Loucy (cell line): ENCODE results near the gene BNC1.

ENCODE experiments used
- H2AFZ ChIP-seq: fragments of 200-600 bp; sonication (generic); 2 replicates; pipeline ENCODE4 v1.6.0; 2016; ENCODE audit warnings: antibody characterized with exemption, mild to moderate bottlenecking, low read length, moderate library complexity
- H3F3A ChIP-seq: fragments of 200-600 bp; 2 replicates; pipeline ENCODE4 v1.6.0; 2016; ENCODE audit warnings: antibody characterized with exemption, low read depth, mild to moderate bottlenecking
- H3K27me3 ChIP-seq: fragments of 200-600 bp; sonication (generic); 2 replicates; pipeline ENCODE4 v1.6.1; 2014; ENCODE audit warnings: low read length, mild to moderate bottlenecking; ENCODE audit not compliant: insufficient read depth, poor library complexity, severe bottlenecking
- H3K36me3 ChIP-seq: fragments of 200-600 bp; sonication (generic); 2 replicates; pipeline ENCODE4 v1.6.1; 2016; ENCODE audit warnings: low read length; ENCODE audit not compliant: insufficient read depth
- H3K4me1 ChIP-seq: fragments of 200-600 bp; sonication (generic); 2 replicates; pipeline ENCODE4 v1.5.1; 2014; ENCODE audit warnings: low read length, mild to moderate bottlenecking; ENCODE audit not compliant: insufficient read depth, poor library complexity, severe bottlenecking
- H3K4me2 ChIP-seq: fragments of 200-600 bp; sonication (generic); 2 replicates; pipeline ENCODE4 v1.6.0; 2014; ENCODE audit warnings: antibody characterized with exemption, low read length, low read depth, mild to moderate bottlenecking; ENCODE audit not compliant: poor library complexity, severe bottlenecking
- H3K4me3 ChIP-seq: fragments of 200-600 bp; sonication (generic); 2 replicates; pipeline ENCODE4 v1.5.1; 2014; ENCODE audit warnings: low read length, mild to moderate bottlenecking, mixed read lengths; ENCODE audit not compliant: poor library complexity, severe bottlenecking
- H3K79me2 ChIP-seq: fragments of 200-600 bp; sonication (generic); 2 replicates; pipeline ENCODE4 v1.6.1; 2014; ENCODE audit warnings: low read length; ENCODE audit not compliant: insufficient read depth
- H3K9ac ChIP-seq: fragments of 200-600 bp; sonication (generic); 2 replicates; pipeline ENCODE4 v1.6.0; 2014; ENCODE audit warnings: mild to moderate bottlenecking, low read depth, low read length, moderate library complexity; ENCODE audit not compliant: poor library complexity, severe bottlenecking
- H3K9me2 ChIP-seq: fragments of 200-600 bp; sonication (generic); replicated peaks from 2 replicates; pipeline ENCODE4 v1.6.1; 2016; ENCODE audit warnings: low read depth, low read length, mixed read lengths
- H3K9me3 ChIP-seq: fragments of 200-600 bp; sonication (generic); 2 replicates; pipeline ENCODE4 v1.6.1; 2014; ENCODE audit warnings: mild to moderate bottlenecking, antibody characterized with exemption, low read length, low read depth; ENCODE audit not compliant: insufficient read depth
- H4K20me1 ChIP-seq: fragments of 200-600 bp; sonication (generic); 2 replicates; pipeline ENCODE4 v1.6.0; 2014; ENCODE audit warnings: antibody characterized with exemption, low read length, mild to moderate bottlenecking; ENCODE audit not compliant: insufficient read depth, poor library complexity, severe bottlenecking
- CTCF ChIP-seq: fragments of 200-600 bp; sonication (generic); conservative IDR thresholded peaks from 2 replicates; pipeline ENCODE4 v1.5.1; 2014; ENCODE audit warnings: mild to moderate bottlenecking, antibody characterized with exemption, low read length
- EZH2phosphoT487 ChIP-seq: fragments of 200-600 bp; IDR thresholded peaks from 2 replicates; pipeline ENCODE4 v1.6.1; 2018; ENCODE audit warnings: antibody characterized with exemption, mild to moderate bottlenecking, moderate library complexity, borderline replicate concordance

BNC1 gene

GRCh38 chr15:83318861-83319415, 34.5 kb upstream of the BNC1 start:
- Histone ChIP-seq H3F3A (no peaks in the 10 kb centered on the region), H3K79me2 (no peaks in the 10 kb centered on the region), H3K9me2 (no peaks in the 10 kb centered on the region), H4K20me1 (no peaks in the 10 kb centered on the region), H3K9ac (no peak overlapping the region), H2AFZ (no peak overlapping the region), H3K4me2 (no peak overlapping the region), H3K4me3 (no peak overlapping the region), H3K4me1 (no peaks in the 10 kb centered on the region), H3K36me3 (no peaks in the 10 kb centered on the region), H3K27me3 (no peaks in the 10 kb centered on the region), H3K9me3 (no peaks in the 10 kb centered on the region)
- TF ChIP-seq CTCF (no peak), EZH2phosphoT487 (no peak)

- no peak overlapping the region for H3K4me3 ChIP-seq
- H2AFZ ChIP-seq = no peak overlapping the region
- no peak overlapping the region for H3K9ac ChIP-seq
- H3K79me2 ChIP-seq = no peaks in the 10 kb centered on the region
- no peaks in the 10 kb centered on the region for H3F3A ChIP-seq
- H3K9me2 ChIP-seq = no peaks in the 10 kb centered on the region
- no peaks in the 10 kb centered on the region for H3K27me3 ChIP-seq
- no peaks in the 10 kb centered on the region for H3K36me3 ChIP-seq
- no peak for TF ChIP-seq CTCF
- no peak for TF ChIP-seq EZH2phosphoT487
- H4K20me1 ChIP-seq = no peaks in the 10 kb centered on the region
- no peak overlapping the region for H3K4me2 ChIP-seq
- no peaks in the 10 kb centered on the region for H3K9me3 ChIP-seq
- H3K4me1 ChIP-seq = no peaks in the 10 kb centered on the region
Measured at GRCh38 chr15:83318036-83318435, 33.6 kb upstream of the BNC1 start.

- Histone ChIP-seq H2AFZ (no peak overlapping the region), H3K4me3 (no peak overlapping the region), H3K4me2 (no peak overlapping the region), H3F3A (no peaks in the 10 kb centered on the region), H3K27me3 (no peaks in the 10 kb centered on the region), H3K9me2 (no peaks in the 10 kb centered on the region), H3K9ac (no peak overlapping the region), H3K36me3 (no peaks in the 10 kb centered on the region), H3K4me1 (no peaks in the 10 kb centered on the region), H3K9me3 (no peaks in the 10 kb centered on the region), H4K20me1 (no peaks in the 10 kb centered on the region), H3K79me2 (no peaks in the 10 kb centered on the region)
- TF ChIP-seq CTCF = no peak
- TF ChIP-seq EZH2phosphoT487 = no peak
Measured at GRCh38 chr15:83312071-83312470, 27.6 kb upstream of the BNC1 start.
